GM23248 (cell line): ENCODE measurements around the gene ZNF444. TPM values are rescaled to one million over a fixed set of nuclear protein-coding genes. Genes with fewer than 3 reads are reported as not detected.

Experiments used
- DNase-seq: peaks from one replicate; pipeline ENCODE4 v3.0.0-alpha.2; 2015
- H2AFZ ChIP-seq: fragments of 200-600 bp; sonication (generic); 2 replicates; pipeline ENCODE4 v1.6.1; 2016; ENCODE audit warnings: antibody characterized with exemption
- H3F3A ChIP-seq: fragments of 200-600 bp; sonication (generic); 2 replicates; pipeline ENCODE4 v1.6.1; 2016; ENCODE audit warnings: mild to moderate bottlenecking, antibody characterized with exemption, mixed run types; ENCODE audit not compliant: insufficient read depth
- H3K27ac ChIP-seq: fragments of 200-600 bp; sonication (generic); 2 replicates; pipeline ENCODE4 v1.5.1; 2016; ENCODE audit warnings: mild to moderate bottlenecking
- H3K27me3 ChIP-seq: fragments of 200-600 bp; sonication (generic); replicated peaks from 2 replicates; pipeline ENCODE4 v1.6.1; 2016; ENCODE audit warnings: mild to moderate bottlenecking; ENCODE audit not compliant: insufficient read depth
- H3K36me3 ChIP-seq: fragments of 200-600 bp; sonication (generic); 2 replicates; pipeline ENCODE4 v1.6.1; 2016; ENCODE audit warnings: low read depth, mild to moderate bottlenecking
- H3K4me1 ChIP-seq: fragments of 200-600 bp; sonication (generic); 2 replicates; pipeline ENCODE4 v1.6.1; 2016; ENCODE audit warnings: mild to moderate bottlenecking; ENCODE audit not compliant: insufficient read depth
- H3K4me2 ChIP-seq: fragments of 200-600 bp; sonication (generic); one replicate; pipeline ENCODE4 v1.6.1; 2016; ENCODE audit warnings: mild to moderate bottlenecking; ENCODE audit not compliant: unreplicated experiment
- H3K4me3 ChIP-seq: fragments of 200-600 bp; sonication (generic); 2 replicates; pipeline ENCODE4 v1.5.1; 2016; ENCODE audit warnings: mild to moderate bottlenecking
- H3K79me2 ChIP-seq: fragments of 200-600 bp; sonication (generic); 2 replicates; pipeline ENCODE4 v1.6.1; 2016; ENCODE audit warnings: mild to moderate bottlenecking; ENCODE audit not compliant: insufficient read depth
- H3K9ac ChIP-seq: fragments of 200-600 bp; sonication (generic); 2 replicates; pipeline ENCODE4 v1.6.1; 2016; ENCODE audit warnings: mild to moderate bottlenecking
- H3K9me2 ChIP-seq: fragments of 200-600 bp; sonication (generic); 2 replicates; pipeline ENCODE4 v1.6.1; 2016; ENCODE audit warnings: mixed run types, mild to moderate bottlenecking, moderate library complexity; ENCODE audit not compliant: insufficient read depth
- H3K9me3 ChIP-seq: fragments of 200-600 bp; sonication (generic); one replicate; pipeline ENCODE4 v1.6.1; 2017; ENCODE audit warnings: low read depth
- H4K20me1 ChIP-seq: fragments of 200-600 bp; sonication (generic); 2 replicates; pipeline ENCODE4 v1.6.0; 2016; ENCODE audit not compliant: insufficient read depth
- EZH2 ChIP-seq: fragments of 200-600 bp; sonication (generic); IDR thresholded peaks from 2 replicates; pipeline ENCODE4 v1.6.1; 2018; ENCODE audit warnings: antibody characterized with exemption, mild to moderate bottlenecking; ENCODE audit not compliant: insufficient read depth, poor library complexity, severe bottlenecking
- EZH2phosphoT487 ChIP-seq: fragments of 200-600 bp; sonication (generic); IDR thresholded peaks from 2 replicates; pipeline ENCODE4 v1.6.1; 2018; ENCODE audit warnings: antibody characterized with exemption, moderate library complexity, mild to moderate bottlenecking, low read depth; ENCODE audit not compliant: insufficient read depth
- WGBS, 2 experiments: methylation state at CpG; one replicate each; pipeline ENCODE4 v1.1.6; 2015 to 2017; ENCODE audit warnings: low lambda C conversion rate in 2 of 2, low coverage in 1 of 2; ENCODE audit errors: missing lambda C conversion rate in 2 of 2; 5-methylcytosine and 5-hydroxymethylcytosine counted together
- in situ Hi-C: fragments of 300-500 bp; cut with MboI; formaldehyde crosslinking; loops from 2 replicates; pipeline ENCODE4 v1.15.0; 2020
- polyA plus RNA-seq: library from polyadenylated mRNA; unstranded; fragments of >200 nt; fragmentation: Nextera tagmentation; extraction: Ambion mirVana; gene quantifications from 2 replicates; pipeline ENCODE4 v1.2.1, GENCODE V29; 2016
- total RNA-seq: library from RNA; depleted of rRNA; stranded (reverse); fragments of >200 nt; shearing (Covaris generic); gene quantifications from 2 replicates; pipeline ENCODE4 v1.2.3, GENCODE V29; 2014

Gene ZNF444
- total and polyA plus RNA-seq, 2 experiments from 2014 or later, result 7.7 to 21.8 TPM

- no peaks in the 10 kb centered on the region for H3K27me3 ChIP-seq
- no peak overlapping the region for H3K4me2 ChIP-seq
- no peaks in the 10 kb centered on the region for H3K9me2 ChIP-seq
- no peak overlapping the region for H3K4me3 ChIP-seq
- no peaks in the 10 kb centered on the region for H3K9me3 ChIP-seq
- H3K4me1 ChIP-seq, result no peaks in the 10 kb centered on the region
- no peak overlapping the region for H3K9ac ChIP-seq
- DNase-seq, result no peak
- H3F3A ChIP-seq, result no peaks in the 10 kb centered on the region
- TF ChIP-seq EZH2phosphoT487, result no peak
- no peak for TF ChIP-seq EZH2
- no peak overlapping the region for H3K27ac ChIP-seq
- no peaks in the 10 kb centered on the region for H4K20me1 ChIP-seq
- peaks cover 39% of the 10 kb centered on the region for H3K79me2 ChIP-seq
- no peaks in the 10 kb centered on the region for H3K36me3 ChIP-seq
- in situ Hi-C loops, result no loop called here
- H2AFZ ChIP-seq, result no peak overlapping the region
- WGBS, 2 experiments, result 81% methylated on average over 5 of the region's 5 CpGs
Observed at GRCh38 chr19:56149656-56150038, 8.6 kb downstream of the ZNF444 start.

- Histone ChIP-seq H3F3A (no peaks in the 10 kb centered on the region), H3K27me3 (no peaks in the 10 kb centered on the region), H3K4me1 (no peaks in the 10 kb centered on the region), H3K27ac (no peak overlapping the region), H3K9ac (no peak overlapping the region), H3K9me2 (no peaks in the 10 kb centered on the region), H2AFZ (no peak overlapping the region), H3K4me2 (no peak overlapping the region), H3K79me2 (peaks cover 32% of the 10 kb centered on the region), H3K36me3 (no peaks in the 10 kb centered on the region), H3K9me3 (no peaks in the 10 kb centered on the region), H4K20me1 (no peaks in the 10 kb centered on the region), H3K4me3 (no peak overlapping the region)
- in situ Hi-C loops, result no loop called here
- TF ChIP-seq EZH2phosphoT487, result no peak
- TF ChIP-seq EZH2, result no peak
- 88 to 91% methylated on average over 11 of the region's 11 CpGs for WGBS, 2 experiments
- DNase-seq, result no peak
Observed at GRCh38 chr19:56150358-56150757, 9.3 kb downstream of the ZNF444 start.

- no peak overlapping the region for H3K9ac ChIP-seq
- in situ Hi-C loops, result no loop called here
- no peaks in the 10 kb centered on the region for H3K9me2 ChIP-seq
- H2AFZ ChIP-seq, result no peak overlapping the region
- H4K20me1 ChIP-seq, result no peaks in the 10 kb centered on the region
- H3K4me3 ChIP-seq, result no peak overlapping the region
- no peak for TF ChIP-seq EZH2
- no peak for TF ChIP-seq EZH2phosphoT487
- peaks cover 29% of the 10 kb centered on the region for H3K79me2 ChIP-seq
- H3K36me3 ChIP-seq, result no peaks in the 10 kb centered on the region
- DNase-seq, result no peak
- no peaks in the 10 kb centered on the region for H3K9me3 ChIP-seq
- no peak overlapping the region for H3K4me2 ChIP-seq
- H3F3A ChIP-seq, result no peaks in the 10 kb centered on the region
- 96 to 97% methylated on average over 2 of the region's 2 CpGs for WGBS, 2 experiments
- H3K4me1 ChIP-seq, result no peaks in the 10 kb centered on the region
- H3K27me3 ChIP-seq, result no peaks in the 10 kb centered on the region
- H3K27ac ChIP-seq, result no peak overlapping the region
Observed at GRCh38 chr19:56152644-56153043, 11.6 kb downstream of the ZNF444 start.

DNA sequence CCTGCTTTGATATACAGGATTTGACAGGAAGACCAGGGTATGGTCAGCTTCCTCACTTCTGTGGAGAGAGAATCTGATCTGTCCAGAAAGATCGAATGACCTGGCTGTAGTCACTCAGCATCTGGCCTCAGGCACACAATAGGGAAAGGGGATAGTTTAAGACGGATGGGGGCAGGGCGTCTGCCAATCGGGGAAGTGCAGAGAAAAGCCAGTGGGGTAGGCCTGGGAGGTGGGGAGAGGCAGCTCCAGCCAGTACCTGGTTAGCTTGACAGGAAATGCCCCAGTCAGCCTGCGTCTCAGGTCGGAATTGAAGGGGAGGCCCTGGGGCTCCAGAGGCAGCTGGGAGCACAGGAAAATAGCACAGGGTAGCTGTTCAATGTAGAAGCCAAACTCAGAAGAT lies 12.4 kb downstream of the ZNF444 start:
- DNase-seq, result no peak
- Histone ChIP-seq H3K9ac (no peak overlapping the region), H3K4me1 (no peaks in the 10 kb centered on the region), H3K9me3 (no peaks in the 10 kb centered on the region), H3F3A (no peaks in the 10 kb centered on the region), H4K20me1 (no peaks in the 10 kb centered on the region), H2AFZ (no peak overlapping the region), H3K27me3 (no peaks in the 10 kb centered on the region), H3K36me3 (no peaks in the 10 kb centered on the region), H3K79me2 (peaks cover 29% of the 10 kb centered on the region), H3K9me2 (no peaks in the 10 kb centered on the region), H3K27ac (no peak overlapping the region), H3K4me2 (no peak overlapping the region), H3K4me3 (no peak overlapping the region)
- in situ Hi-C loops, result no loop called here
- no peak for TF ChIP-seq EZH2phosphoT487
- TF ChIP-seq EZH2, result no peak
- 56 to 64% methylated on average over 6 of the region's 6 CpGs for WGBS, 2 experiments

DNA sequence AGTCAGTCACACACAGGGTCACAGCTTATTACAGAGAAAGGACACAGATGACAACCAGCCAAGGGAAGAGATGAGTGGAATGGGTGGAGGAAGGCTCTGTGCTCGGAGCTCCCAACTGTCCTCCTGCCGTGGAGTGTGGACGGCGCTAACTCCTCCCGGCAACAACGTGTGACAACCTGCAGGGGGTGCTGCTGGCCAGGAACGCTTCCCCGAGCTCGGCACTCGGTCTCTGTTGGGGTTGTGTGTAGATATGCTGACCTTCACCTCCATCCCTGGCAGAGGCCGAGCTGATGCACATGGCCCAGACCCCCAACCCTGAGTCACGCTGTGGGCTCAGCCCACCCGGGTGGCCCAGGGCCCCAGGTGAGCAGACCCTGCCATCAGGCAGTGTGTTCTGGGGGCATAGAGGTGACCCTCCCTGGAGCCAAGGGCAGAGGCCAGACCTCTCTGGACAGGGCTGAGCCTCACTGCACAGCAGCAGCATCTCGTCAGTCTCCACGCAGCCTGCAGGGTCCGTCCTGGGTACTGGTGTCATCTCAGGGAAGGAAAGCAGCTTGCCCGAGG lies 14.1 kb downstream of the ZNF444 start:
- no peaks in the 10 kb centered on the region for H3K27me3 ChIP-seq
- H3K9me2 ChIP-seq, result no peaks in the 10 kb centered on the region
- 58 to 63% methylated on average over 17 of the region's 17 CpGs for WGBS, 2 experiments
- no peak for TF ChIP-seq EZH2phosphoT487
- TF ChIP-seq EZH2, result no peak
- in situ Hi-C loops, result no loop called here
- no peaks in the 10 kb centered on the region for H3F3A ChIP-seq
- H3K79me2 ChIP-seq, result peaks cover 19% of the 10 kb centered on the region
- H3K9ac ChIP-seq, result no peak overlapping the region
- no peaks in the 10 kb centered on the region for H3K9me3 ChIP-seq
- peak; percentile 37 for DNase-seq
- no peak overlapping the region for H3K4me2 ChIP-seq
- H3K27ac ChIP-seq, result no peak overlapping the region
- H3K4me1 ChIP-seq, result no peaks in the 10 kb centered on the region
- H3K4me3 ChIP-seq, result no peak overlapping the region
- H3K36me3 ChIP-seq, result 0 out of 2 replicates have a peak, but pooled peaks cover 4% of the 10 kb centered on the region
- no peaks in the 10 kb centered on the region for H4K20me1 ChIP-seq
- H2AFZ ChIP-seq, result no peak overlapping the region
